ENCODE measurements around the gene MYBPH. TPM values are rescaled to one million over a fixed set of nuclear protein-coding genes. Genes with fewer than 3 reads are reported as not detected.

Gene MYBPH
- polyA plus RNA-seq, 2 of the 4 experiments (the other 2 are of a cell fraction), result not detected

DNA sequence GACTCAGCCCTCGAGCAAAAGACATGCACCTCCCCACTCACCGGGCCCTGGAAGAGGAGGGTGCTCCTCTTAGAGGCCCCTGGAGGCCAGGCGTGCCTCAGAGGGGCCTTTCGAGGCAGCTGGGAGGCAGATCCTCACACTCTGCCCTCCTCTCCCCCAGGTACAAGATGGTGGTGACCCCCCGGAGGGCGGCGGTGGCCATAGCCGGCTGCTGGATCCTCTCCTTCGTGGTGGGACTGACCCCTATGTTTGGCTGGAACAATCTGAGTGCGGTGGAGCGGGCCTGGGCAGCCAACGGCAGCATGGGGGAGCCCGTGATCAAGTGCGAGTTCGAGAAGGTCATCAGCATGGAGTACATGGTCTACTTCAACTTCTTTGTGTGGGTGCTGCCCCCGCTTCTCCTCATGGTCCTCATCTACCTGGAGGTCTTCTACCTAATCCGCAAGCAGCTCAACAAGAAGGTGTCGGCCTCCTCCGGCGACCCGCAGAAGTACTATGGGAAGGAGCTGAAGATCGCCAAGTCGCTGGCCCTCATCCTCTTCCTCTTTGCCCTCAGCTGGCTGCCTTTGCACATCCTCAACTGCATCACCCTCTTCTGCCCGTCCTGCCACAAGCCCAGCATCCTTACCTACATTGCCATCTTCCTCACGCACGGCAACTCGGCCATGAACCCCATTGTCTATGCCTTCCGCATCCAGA is 10.4 kb downstream of the MYBPH start:
- TF ChIP-seq GATA3 (IDR thresholded peaks at IDR 0.05; ENCODE audit: borderline replicate concordance) (no peak), MYC (IDR thresholded peaks at IDR 0.05; ENCODE audit: borderline replicate concordance, low read length) (no peak), ZSCAN20 (CRISPR knock-in tag; IDR thresholded peaks at IDR 0.05) (no peak), SREBF2 (IDR thresholded peaks at IDR 0.05) (no peak), FOSB (CRISPR knock-in tag; IDR thresholded peaks at IDR 0.05) (no peak), RNF2 (IDR thresholded peaks at IDR 0.05; ENCODE audit: borderline replicate concordance, low read depth) (no peak), HOXA7 (CRISPR knock-in tag; IDR thresholded peaks at IDR 0.05) (no peak), HOXB13 (CRISPR knock-in tag; IDR thresholded peaks at IDR 0.05; ENCODE audit: low read depth) (no peak), EP300 (IDR thresholded peaks at IDR 0.05) (no peak), MAFK (IDR thresholded peaks at IDR 0.05; ENCODE audit: partially characterized antibody) (no peak), CBX8 (IDR thresholded peaks at IDR 0.05) (no peak), JUN (IDR thresholded peaks at IDR 0.05) (no peak)
- TF ChIP-seq, protein P1, sequence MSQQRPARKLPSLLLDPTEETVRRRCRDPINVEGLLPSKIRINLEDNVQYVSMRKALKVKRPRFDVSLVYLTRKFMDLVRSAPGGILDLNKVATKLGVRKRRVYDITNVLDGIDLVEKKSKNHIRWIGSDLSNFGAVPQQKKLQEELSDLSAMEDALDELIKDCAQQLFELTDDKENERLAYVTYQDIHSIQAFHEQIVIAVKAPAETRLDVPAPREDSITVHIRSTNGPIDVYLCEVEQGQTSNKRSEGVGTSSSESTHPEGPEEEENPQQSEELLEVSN (IDR thresholded peaks at IDR 0.05; ENCODE audit: borderline replicate concordance, low read depth), result no peak
- TF ChIP-seq, protein P2, sequence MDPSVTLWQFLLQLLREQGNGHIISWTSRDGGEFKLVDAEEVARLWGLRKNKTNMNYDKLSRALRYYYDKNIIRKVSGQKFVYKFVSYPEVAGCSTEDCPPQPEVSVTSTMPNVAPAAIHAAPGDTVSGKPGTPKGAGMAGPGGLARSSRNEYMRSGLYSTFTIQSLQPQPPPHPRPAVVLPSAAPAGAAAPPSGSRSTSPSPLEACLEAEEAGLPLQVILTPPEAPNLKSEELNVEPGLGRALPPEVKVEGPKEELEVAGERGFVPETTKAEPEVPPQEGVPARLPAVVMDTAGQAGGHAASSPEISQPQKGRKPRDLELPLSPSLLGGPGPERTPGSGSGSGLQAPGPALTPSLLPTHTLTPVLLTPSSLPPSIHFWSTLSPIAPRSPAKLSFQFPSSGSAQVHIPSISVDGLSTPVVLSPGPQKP (IDR thresholded peaks at IDR 0.05; ENCODE audit: low read depth, low read length), result no peak
- DNase-seq (ENCODE audit: low read depth in 1 of 2, low spot score in 1 of 2) (no peak), ATAC-seq (no peak), FAIRE-seq (no peak)
- H3K4me1 ChIP-seq, result no peaks in the 10 kb centered on the region
- H3K9me3 ChIP-seq, result no peaks in the 10 kb centered on the region
- H3K4me3 ChIP-seq, result no peak overlapping the region
- H3K4me2 ChIP-seq, result no peak overlapping the region
- ChIA-PET POLR2A (no interaction called here), CTCF (interaction anchor here (0.9 to 7.3 kb wide), 7 partner anchors 7 to 125 kb away, joined by 3 to 44 read pairs (median 18); no protein-coding TSS in a partner anchor)
- no peak overlapping the region for H3K27ac ChIP-seq
- 72% methylated on average over 28 of the region's 28 CpGs for WGBS (ENCODE audit: missing lambda C conversion rate)

DNA sequence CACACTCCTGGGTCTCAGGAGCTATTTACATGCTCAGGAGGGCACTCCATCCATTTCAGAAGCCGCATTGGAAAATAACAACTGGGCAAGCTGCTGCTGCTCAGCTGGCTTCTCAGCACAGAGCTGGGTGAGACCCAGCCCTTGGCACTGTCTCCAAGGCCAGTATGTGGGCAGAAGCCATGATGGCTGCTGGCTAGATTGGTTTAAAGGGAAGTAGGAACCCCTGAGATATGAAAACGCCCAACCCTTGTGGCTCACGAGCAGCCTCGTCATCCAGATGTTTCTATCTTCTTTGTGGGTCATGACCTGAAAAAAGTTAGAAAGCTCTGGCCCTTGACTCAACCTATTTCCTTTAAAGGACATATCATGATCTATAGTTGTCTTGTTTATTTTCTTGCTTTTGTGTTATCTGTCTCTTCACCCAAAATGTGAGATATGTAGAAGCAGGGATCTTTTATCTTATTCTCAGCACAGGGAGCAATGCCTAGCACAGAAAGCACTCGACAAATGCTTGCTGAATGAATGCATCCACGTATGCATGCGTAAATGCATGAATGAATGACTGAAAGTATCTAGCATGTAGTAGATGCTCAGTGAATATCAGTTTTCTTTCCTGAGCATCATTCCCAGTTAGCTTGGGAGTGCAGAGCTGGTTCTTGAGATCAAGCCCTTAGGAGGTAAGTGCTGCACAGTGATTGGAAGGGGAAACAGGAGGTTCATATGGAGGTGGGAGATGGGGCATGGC is 11.6 kb downstream of the MYBPH start:
- H3K4me3 ChIP-seq, result no peak overlapping the region
- no peak overlapping the region for H3K4me2 ChIP-seq
- ATAC-seq (no peak), DNase-seq (ENCODE audit: low read depth in 1 of 2, low spot score in 1 of 2) (no peak), FAIRE-seq (no peak)
- no peak overlapping the region for H3K27ac ChIP-seq
- H3K4me1 ChIP-seq, result no peaks in the 10 kb centered on the region
- ChIA-PET POLR2A (no interaction called here), CTCF (interaction anchor here (1.1 to 7.3 kb wide), 8 partner anchors 8 to 124 kb away, joined by 3 to 44 read pairs (median 10); partner anchors contain the start of gene MYBPH)
- H3K9me3 ChIP-seq, result no peaks in the 10 kb centered on the region; the same call in 2 of the 3 replicates
- 33% methylated on average over 7 of the region's 7 CpGs for WGBS (ENCODE audit: missing lambda C conversion rate)
- TF ChIP-seq RCOR1 (IDR thresholded peaks at IDR 0.05; ENCODE audit: low read depth, low read length), result no peak
- TF ChIP-seq MAFK (IDR thresholded peaks at IDR 0.05; ENCODE audit: partially characterized antibody), result no peak
- no peak for TF ChIP-seq HOXA7 (CRISPR knock-in tag; IDR thresholded peaks at IDR 0.05)
- TF ChIP-seq, protein P3, sequence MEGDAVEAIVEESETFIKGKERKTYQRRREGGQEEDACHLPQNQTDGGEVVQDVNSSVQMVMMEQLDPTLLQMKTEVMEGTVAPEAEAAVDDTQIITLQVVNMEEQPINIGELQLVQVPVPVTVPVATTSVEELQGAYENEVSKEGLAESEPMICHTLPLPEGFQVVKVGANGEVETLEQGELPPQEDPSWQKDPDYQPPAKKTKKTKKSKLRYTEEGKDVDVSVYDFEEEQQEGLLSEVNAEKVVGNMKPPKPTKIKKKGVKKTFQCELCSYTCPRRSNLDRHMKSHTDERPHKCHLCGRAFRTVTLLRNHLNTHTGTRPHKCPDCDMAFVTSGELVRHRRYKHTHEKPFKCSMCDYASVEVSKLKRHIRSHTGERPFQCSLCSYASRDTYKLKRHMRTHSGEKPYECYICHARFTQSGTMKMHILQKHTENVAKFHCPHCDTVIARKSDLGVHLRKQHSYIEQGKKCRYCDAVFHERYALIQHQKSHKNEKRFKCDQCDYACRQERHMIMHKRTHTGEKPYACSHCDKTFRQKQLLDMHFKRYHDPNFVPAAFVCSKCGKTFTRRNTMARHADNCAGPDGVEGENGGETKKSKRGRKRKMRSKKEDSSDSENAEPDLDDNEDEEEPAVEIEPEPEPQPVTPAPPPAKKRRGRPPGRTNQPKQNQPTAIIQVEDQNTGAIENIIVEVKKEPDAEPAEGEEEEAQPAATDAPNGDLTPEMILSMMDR (IDR thresholded peaks at IDR 0.05), result no peak
- TF ChIP-seq FOSB (CRISPR knock-in tag; IDR thresholded peaks at IDR 0.05), result no peak
- TF ChIP-seq FOSL2 (IDR thresholded peaks at IDR 0.05), result no peak
- no peak for TF ChIP-seq FOSL2 (CRISPR knock-in tag; IDR thresholded peaks at IDR 0.05)
- TF ChIP-seq RAD21 (conservative IDR thresholded peaks at IDR 0.05 in 1 of 2, IDR thresholded peaks at IDR 0.05 in 1 of 2), result no peak
- TF ChIP-seq ZNF302 (CRISPR knock-in tag; IDR thresholded peaks at IDR 0.05), result no peak
- TF ChIP-seq, protein P4, sequence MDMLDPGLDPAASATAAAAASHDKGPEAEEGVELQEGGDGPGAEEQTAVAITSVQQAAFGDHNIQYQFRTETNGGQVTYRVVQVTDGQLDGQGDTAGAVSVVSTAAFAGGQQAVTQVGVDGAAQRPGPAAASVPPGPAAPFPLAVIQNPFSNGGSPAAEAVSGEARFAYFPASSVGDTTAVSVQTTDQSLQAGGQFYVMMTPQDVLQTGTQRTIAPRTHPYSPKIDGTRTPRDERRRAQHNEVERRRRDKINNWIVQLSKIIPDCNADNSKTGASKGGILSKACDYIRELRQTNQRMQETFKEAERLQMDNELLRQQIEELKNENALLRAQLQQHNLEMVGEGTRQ (IDR thresholded peaks at IDR 0.05), result no peak
- TF ChIP-seq ZSCAN20 (CRISPR knock-in tag; IDR thresholded peaks at IDR 0.05), result no peak
- TF ChIP-seq RARB (CRISPR knock-in tag; IDR thresholded peaks at IDR 0.05), result no peak
- TF ChIP-seq CHD2 (IDR thresholded peaks at IDR 0.05; ENCODE audit: low read length, partially characterized antibody), result no peak
- TF ChIP-seq, protein P2 (IDR thresholded peaks at IDR 0.05; ENCODE audit: low read depth, low read length), result no peak
